Activated naive CD4-positive, alpha-beta T cell treated with anti-CD3 and anti-CD28 coated beads, Interleukin-2, amount 10 ng/mL, durations not matched to agents 7 days and 5 days (primary cell): ENCODE measurements around the gene PCLO.
"Not testable (repeated sequence)": the region's sequence is repeated elsewhere in the genome, so short reads cannot be mapped to it uniquely, and the experiment has no call there.

Source experiments
- CTCF ChIA-PET: fragments of 350-600 bp; sonication (Branson Sonifier 250); formaldehyde crosslinking; loops from one replicate; lab custom pipeline; 2021; ENCODE audit warnings: antibody characterized with exemption; lab: Charles Lee
- DNase-seq: peaks from one replicate; pipeline ENCODE4 v3.0.0-alpha.2; 2020
- H3K27ac Mint-ChIP-seq: one replicate; pipeline ENCODE4 v1.8.0; 2021; ENCODE audit warnings: mild to moderate bottlenecking, moderate library complexity, mixed read lengths
- H3K27me3 Mint-ChIP-seq: one replicate; pipeline ENCODE4 v1.8.0; 2021; ENCODE audit warnings: mild to moderate bottlenecking, mixed read lengths
- H3K36me3 Mint-ChIP-seq: one replicate; pipeline ENCODE4 v1.8.0; 2021; ENCODE audit warnings: mixed read lengths
- H3K4me1 Mint-ChIP-seq: one replicate; pipeline ENCODE4 v1.8.0; 2021; ENCODE audit warnings: mixed read lengths
- H3K4me3 Mint-ChIP-seq: one replicate; pipeline ENCODE4 v1.8.0; 2021; ENCODE audit warnings: mild to moderate bottlenecking, moderate library complexity, mixed read lengths
- H3K9me3 Mint-ChIP-seq: one replicate; pipeline ENCODE4 v1.8.0; 2021; ENCODE audit warnings: mixed read lengths

Gene PCLO

DNA sequence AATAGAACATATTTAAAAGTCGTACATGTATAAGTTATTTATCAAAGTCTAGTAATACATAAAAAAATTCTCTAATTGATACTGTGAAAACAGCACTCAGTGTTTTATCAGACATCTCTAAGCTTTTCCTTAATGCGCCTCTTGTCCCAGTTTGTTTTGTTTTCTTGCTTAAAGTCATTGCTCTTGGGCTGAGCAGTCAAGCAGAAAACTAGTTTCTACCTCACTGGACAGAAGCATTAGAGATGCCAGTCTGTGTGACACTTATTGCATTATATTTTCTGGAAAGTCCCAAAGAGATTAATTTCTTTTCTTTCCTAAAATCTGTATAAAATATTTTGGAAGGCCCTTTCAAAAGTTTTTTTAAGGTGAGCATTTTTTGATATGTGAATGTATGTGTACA, 236.2 kb downstream of the PCLO start:
- Mint-ChIP-seq H3K27me3 (no peaks in the 10 kb centered on the region), H3K4me1 (no peaks in the 10 kb centered on the region), H3K36me3 (no peaks in the 10 kb centered on the region), H3K4me3 (no peak overlapping the region), H3K9me3 (no peaks in the 10 kb centered on the region), H3K27ac (no peak overlapping the region)
- DNase-seq, result no peak
- CTCF ChIA-PET, result no interaction called here

DNA sequence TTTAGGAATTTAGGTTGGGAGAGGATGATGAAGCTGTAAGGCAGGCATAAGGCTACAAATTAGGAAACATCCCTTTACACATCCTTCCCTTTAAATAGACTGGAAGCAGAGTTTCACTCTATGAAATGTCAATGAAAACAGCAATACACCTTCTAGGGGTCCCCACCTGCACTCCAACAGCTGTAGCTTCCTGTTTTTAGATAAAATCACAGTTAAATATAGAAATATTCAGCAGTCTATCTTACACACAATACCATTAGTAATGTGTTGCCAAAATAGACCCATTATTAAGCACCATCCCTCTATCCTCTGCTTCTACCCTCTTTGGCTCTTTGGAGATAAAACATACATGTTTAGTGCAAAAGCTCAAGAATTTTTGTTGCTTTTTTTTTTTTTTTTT, 237.4 kb downstream of the PCLO start:
- Mint-ChIP-seq H3K4me3 (no peak overlapping the region), H3K27me3 (no peaks in the 10 kb centered on the region), H3K9me3 (no peaks in the 10 kb centered on the region), H3K27ac (no peak overlapping the region), H3K36me3 (no peaks in the 10 kb centered on the region), H3K4me1 (no peaks in the 10 kb centered on the region)
- CTCF ChIA-PET, result no interaction called here
- DNase-seq, result no peak

DNA sequence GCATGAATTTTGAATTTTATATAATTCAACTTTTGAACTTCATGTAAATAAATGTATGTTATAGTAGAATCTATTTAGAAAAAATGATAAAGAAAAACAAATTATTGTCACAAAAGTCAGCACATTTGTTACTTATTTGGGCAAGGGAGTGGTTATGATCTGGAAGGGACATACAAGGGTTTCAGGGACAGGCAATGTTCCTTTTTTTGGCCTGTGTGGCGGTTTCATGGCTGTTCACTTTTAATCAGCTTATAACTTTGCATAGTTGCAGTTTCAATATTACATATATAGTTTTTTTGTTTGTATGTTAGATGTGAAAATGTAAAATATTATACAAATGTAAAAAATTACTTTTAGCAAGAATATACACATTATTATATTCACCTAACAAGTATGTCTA, 256.2 kb downstream of the PCLO start:
- Mint-ChIP-seq H3K9me3 (no peaks in the 10 kb centered on the region), H3K27ac (no peak overlapping the region)

DNA sequence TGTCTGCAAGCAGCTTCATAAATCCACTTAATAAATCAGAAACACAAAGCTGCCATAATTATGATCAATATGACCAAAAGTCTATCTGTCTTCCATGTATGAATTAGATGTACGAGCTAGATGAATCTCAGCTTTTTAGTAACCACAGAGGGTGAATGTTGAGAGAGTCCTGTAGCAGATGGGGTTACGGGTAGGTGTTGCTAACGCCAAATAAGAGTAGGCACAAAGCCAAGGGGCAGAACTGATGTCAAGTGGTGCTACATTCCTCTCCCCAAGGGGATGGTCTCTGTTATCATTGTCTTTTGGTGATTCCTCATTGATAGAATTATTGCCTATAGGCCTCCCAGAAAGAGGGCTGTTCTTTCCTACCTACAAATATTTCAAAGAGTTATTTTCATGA, 257.8 kb downstream of the PCLO start:
- Mint-ChIP-seq H3K4me3 (no peak overlapping the region), H3K27me3 (no peaks in the 10 kb centered on the region), H3K4me1 (no peaks in the 10 kb centered on the region), H3K36me3 (no peaks in the 10 kb centered on the region), H3K27ac (no peak overlapping the region), H3K9me3 (no peaks in the 10 kb centered on the region)
- CTCF ChIA-PET, result no interaction called here
- no peak for DNase-seq

More for the DNA sequence above, 256.2 kb downstream of the PCLO start:
- no peaks in the 10 kb centered on the region for H3K4me1 Mint-ChIP-seq
- no peaks in the 10 kb centered on the region for H3K27me3 Mint-ChIP-seq
- CTCF ChIA-PET, result no interaction called here
- no peaks in the 10 kb centered on the region for H3K36me3 Mint-ChIP-seq
- no peak for DNase-seq
- no peak overlapping the region for H3K4me3 Mint-ChIP-seq

DNA sequence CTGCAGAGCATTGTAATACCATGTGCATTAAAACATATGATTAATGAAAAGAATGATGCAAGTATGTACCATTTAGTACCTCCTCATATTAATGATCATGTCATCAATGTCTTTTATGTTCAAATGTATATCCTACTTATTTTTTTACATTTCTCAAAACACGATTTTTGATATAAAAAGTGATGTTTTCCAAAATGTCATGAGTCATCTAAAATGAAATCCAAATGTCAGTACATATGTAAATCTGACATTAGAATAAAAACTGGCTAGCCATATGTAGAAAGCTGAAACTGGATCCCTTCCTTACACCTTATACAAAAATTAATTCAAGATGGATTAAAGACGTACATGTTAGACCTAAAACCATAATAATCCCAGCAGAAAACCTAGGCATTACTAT, 261.6 kb downstream of the PCLO start:
- H3K4me3 Mint-ChIP-seq, H3K27ac Mint-ChIP-seq, H3K4me1 Mint-ChIP-seq, H3K9me3 Mint-ChIP-seq, DNase-seq, H3K27me3 Mint-ChIP-seq, H3K36me3 Mint-ChIP-seq, CTCF ChIA-PET: not testable (repeated sequence)

DNA sequence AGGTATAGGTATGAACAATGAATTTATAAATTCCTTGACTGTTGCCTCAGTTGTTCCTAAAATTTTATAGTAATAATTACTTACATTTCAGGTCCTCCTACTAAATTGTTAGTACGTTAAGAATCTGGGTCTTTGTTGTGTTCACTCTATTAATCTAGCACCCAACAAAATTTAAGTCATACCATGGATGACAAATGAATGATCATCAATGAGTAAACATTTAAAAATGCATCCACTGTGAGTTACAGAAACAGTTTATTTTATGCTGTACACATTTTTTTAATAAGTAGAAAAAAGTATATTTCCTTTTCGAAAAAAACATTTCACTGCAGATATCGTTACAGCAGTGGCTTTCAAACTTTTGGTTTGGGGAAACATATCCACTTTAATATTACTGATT, 265.2 kb downstream of the PCLO start:
- Mint-ChIP-seq H3K4me3 (no peak overlapping the region), H3K27me3 (no peaks in the 10 kb centered on the region), H3K9me3 (no peaks in the 10 kb centered on the region), H3K36me3 (no peaks in the 10 kb centered on the region), H3K4me1 (no peaks in the 10 kb centered on the region), H3K27ac (no peak overlapping the region)
- DNase-seq, result no peak
- CTCF ChIA-PET, result no interaction called here

DNA sequence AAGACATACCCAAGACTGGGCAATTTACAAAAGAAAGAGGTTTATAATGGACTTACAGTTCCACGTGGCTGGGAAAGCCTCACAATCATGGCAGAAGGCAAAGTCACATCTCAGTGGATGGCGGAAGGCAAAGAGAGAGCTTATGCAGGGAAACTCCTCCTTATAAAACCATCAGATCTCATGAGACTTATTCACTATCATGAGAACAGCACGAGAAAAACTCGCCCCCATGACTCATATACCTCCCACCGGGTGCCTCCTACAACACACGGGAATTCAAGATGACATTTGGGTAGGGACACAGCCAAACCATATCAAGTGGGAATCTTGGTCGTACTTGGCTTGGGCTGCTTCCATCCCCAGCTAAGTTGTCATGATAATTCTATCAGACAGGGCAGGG, 268.3 kb downstream of the PCLO start:
- H3K27me3 Mint-ChIP-seq, H3K4me3 Mint-ChIP-seq, H3K9me3 Mint-ChIP-seq, H3K36me3 Mint-ChIP-seq, H3K4me1 Mint-ChIP-seq, CTCF ChIA-PET, DNase-seq, H3K27ac Mint-ChIP-seq: not testable (repeated sequence)

DNA sequence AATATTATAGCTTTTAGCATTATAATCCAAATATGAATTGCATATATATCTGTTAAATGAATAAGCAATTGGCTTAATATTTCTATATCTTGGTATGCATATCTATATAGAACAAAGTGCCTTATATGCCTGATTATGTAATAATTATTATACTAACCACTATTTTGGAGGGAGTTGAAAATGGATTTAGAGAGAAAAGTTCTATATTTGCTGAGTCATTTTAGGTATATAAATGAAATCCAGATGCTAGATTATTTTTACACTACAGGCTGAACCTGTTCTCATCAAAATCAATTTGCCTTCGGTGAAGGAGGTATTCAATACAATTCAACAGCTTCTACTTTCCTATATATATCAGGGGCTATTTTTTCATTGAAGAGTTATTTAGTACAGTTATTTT, 276.4 kb downstream of the PCLO start:
- H3K36me3 Mint-ChIP-seq, result no peaks in the 10 kb centered on the region
- H3K27me3 Mint-ChIP-seq, result no peaks in the 10 kb centered on the region
- no peak overlapping the region for H3K4me3 Mint-ChIP-seq
- no peaks in the 10 kb centered on the region for H3K9me3 Mint-ChIP-seq
- no peak overlapping the region for H3K27ac Mint-ChIP-seq
- CTCF ChIA-PET, result no interaction called here
- no peaks in the 10 kb centered on the region for H3K4me1 Mint-ChIP-seq
- DNase-seq, result no peak

DNA sequence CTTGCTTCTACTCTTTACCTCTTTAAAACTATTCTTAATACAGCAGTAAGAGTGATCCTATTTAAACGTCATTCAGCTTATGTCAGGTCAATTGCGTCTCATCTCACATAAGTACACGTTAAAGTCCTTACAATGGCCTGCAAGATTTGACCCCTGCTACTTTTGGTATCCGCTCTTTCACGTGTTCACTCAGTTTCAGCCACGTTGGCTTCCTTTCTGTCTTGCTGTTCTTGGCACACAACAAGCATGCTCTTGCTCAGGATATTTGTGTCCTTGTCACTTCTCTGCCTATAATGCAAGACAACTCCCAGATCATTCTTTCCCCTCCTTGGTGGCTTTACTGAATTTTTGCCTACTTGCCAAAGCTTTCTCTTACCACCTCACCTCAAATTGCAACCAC, 296.8 kb downstream of the PCLO start:
- CTCF ChIA-PET, result no interaction called here

DNA sequence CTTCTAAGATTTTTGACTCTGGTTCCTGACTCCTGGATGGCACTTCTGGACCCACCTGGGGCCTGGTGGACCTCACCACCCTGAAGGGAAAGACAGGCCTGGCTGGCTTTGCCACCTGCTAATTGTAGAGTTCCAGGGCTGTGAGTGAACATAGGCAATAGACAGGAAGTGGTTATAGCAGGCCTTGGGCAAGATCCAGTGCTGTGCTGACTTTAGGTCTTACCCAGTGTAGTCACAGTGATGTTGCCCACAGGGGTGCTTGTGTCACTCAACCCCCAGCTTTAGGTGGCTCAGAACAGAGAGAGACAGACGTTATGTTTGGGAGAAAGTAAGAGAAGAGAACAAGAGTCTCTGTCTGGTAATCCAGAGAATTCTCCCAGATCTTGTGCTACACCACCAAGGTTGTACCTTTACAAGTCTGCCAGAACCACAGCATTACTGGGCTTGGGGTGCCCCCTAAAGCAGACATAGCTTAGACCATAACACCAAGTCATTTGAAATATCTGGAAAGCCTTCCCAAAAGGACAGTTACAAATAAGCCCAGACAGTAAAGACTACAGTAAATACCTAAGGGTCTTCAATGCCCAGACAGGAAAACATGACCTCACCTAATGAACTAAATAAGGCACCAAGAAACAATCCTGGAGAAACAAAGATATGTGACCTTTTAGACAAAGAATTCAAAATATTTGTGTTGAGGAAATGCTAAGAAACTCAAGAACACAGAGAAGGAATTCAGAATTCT, 303.4 kb downstream of the PCLO start:
- no peaks in the 10 kb centered on the region for H3K4me1 Mint-ChIP-seq
- no peaks in the 10 kb centered on the region for H3K9me3 Mint-ChIP-seq
- H3K4me3 Mint-ChIP-seq, result no peak overlapping the region
- H3K27ac Mint-ChIP-seq, result no peak overlapping the region
- CTCF ChIA-PET, result no interaction called here
- DNase-seq, result no peak
- no peaks in the 10 kb centered on the region for H3K36me3 Mint-ChIP-seq
- no peaks in the 10 kb centered on the region for H3K27me3 Mint-ChIP-seq

More for the DNA sequence above, 296.8 kb downstream of the PCLO start:
- no peak overlapping the region for H3K27ac Mint-ChIP-seq
- no peaks in the 10 kb centered on the region for H3K9me3 Mint-ChIP-seq
- H3K4me3 Mint-ChIP-seq, result no peak overlapping the region
- H3K36me3 Mint-ChIP-seq, result no peaks in the 10 kb centered on the region
- H3K27me3 Mint-ChIP-seq, result no peaks in the 10 kb centered on the region
- H3K4me1 Mint-ChIP-seq, result no peaks in the 10 kb centered on the region
- DNase-seq, result no peak

DNA sequence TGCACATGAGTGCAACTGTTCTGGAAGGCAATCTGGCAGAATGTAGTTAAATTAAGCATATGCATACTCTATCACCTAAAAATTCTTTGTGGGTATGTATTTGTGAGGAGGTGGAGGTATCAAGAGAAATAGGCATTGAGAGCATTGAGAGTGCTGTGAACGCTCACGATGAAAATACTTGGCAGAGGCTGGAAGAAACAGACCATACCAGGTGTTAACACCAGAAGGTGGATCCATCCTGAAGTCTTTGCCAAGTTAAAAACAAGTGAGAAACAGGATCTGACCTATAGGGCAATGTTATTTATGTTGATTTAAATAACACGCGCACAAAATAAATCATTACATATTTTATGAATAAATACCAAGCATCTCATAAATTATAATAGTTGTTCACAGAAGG, 311.6 kb downstream of the PCLO start:
- Mint-ChIP-seq H3K27ac (no peak overlapping the region), H3K27me3 (no peaks in the 10 kb centered on the region), H3K36me3 (no peaks in the 10 kb centered on the region), H3K4me1 (no peaks in the 10 kb centered on the region), H3K4me3 (no peak overlapping the region), H3K9me3 (no peaks in the 10 kb centered on the region)
- CTCF ChIA-PET, result no interaction called here
- no peak for DNase-seq

DNA sequence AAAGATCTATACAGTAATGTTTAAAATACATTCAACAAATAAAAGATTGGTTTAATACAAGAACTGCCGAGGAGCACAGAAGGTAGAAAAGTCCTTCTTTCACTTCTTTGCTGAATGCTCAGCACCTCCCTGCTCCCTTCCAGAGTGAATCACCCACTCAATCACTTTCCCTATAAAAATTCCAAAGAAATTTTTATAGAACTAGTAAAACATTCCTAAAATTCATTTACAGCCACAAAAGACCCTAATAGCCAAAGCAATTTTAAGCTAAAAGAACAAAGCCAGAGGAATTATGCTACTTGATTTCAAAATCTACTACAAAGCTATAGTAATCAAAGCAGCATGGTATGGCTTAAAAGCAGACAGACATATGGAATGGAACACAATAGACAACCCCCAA, 320.9 kb downstream of the PCLO start:
- CTCF ChIA-PET, result no interaction called here
- Mint-ChIP-seq H3K4me1 (no peaks in the 10 kb centered on the region), H3K4me3 (no peak overlapping the region), H3K27me3 (no peaks in the 10 kb centered on the region), H3K9me3 (peaks cover 2% of the 10 kb centered on the region), H3K36me3 (no peaks in the 10 kb centered on the region), H3K27ac (no peak overlapping the region)
- DNase-seq, result no peak

DNA sequence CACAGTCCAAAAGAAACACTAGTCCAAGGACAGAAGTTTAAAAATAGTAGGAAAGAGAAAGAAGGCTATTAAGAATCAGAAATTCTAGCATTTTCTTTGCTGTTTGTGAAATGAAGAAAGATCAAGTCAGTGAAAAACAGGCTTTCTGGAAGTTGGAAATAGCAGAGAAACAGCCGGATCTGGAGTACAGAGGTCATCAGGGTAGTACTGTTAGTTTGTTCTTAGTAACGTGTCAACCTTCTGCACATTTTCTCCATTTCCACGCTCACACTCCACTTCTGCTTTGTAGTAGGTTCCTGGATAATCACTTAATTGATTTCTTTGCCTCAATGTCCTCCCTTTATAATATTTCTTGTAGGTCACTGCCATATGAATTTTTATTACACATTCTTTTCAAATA, 322.6 kb downstream of the PCLO start:
- H3K4me3 Mint-ChIP-seq, result no peak overlapping the region
- H3K36me3 Mint-ChIP-seq, result no peaks in the 10 kb centered on the region
- CTCF ChIA-PET, result no interaction called here
- no peaks in the 10 kb centered on the region for H3K4me1 Mint-ChIP-seq
- peaks cover 2% of the 10 kb centered on the region for H3K9me3 Mint-ChIP-seq
- no peaks in the 10 kb centered on the region for H3K27me3 Mint-ChIP-seq
- DNase-seq, result no peak
- no peak overlapping the region for H3K27ac Mint-ChIP-seq

DNA sequence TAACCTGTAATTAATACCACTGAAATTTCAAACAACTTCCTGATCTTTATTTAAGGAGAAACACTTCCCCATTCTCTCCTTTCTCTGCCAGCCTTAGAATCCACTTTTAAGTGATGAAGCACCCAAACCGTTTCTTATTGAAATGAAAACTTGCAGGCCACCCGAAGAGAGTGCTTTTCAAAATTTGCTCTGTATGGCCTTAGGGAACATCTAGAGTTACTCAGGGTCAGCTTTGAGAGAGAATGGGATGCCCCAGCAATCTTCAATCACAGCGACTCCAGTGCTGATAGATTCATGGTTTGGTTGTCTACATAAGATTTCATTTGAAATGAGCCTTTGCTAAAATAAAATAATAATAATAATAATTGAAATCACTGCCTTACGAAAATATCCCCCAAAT, 323.1 kb downstream of the PCLO start:
- DNase-seq, result no peak
- Mint-ChIP-seq H3K36me3 (no peaks in the 10 kb centered on the region), H3K9me3 (peaks cover 2% of the 10 kb centered on the region), H3K27me3 (no peaks in the 10 kb centered on the region), H3K27ac (no peak overlapping the region), H3K4me3 (no peak overlapping the region), H3K4me1 (no peaks in the 10 kb centered on the region)
- CTCF ChIA-PET, result no interaction called here

DNA sequence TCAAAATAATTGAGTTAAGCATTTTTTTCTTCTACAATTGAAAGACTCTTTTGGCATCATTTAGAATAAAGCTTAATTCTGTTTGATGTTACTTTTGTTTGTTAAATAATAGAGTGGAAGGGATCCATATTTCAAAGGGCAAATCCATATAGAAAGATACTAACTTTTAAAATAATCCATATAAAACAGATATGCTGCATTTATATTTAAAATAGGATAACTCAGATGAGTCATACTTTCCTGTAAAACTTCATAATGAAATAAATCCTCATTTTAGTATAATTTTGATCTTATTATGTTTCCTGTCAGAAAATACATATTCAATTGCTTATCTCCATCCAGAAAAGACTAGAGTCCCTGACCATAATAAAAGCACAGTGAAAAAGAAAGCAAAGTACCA, 323.6 kb downstream of the PCLO start:
- Mint-ChIP-seq H3K4me3 (no peak overlapping the region), H3K4me1 (no peaks in the 10 kb centered on the region), H3K36me3 (no peaks in the 10 kb centered on the region), H3K9me3 (peaks cover 2% of the 10 kb centered on the region), H3K27me3 (no peaks in the 10 kb centered on the region), H3K27ac (no peak overlapping the region)
- CTCF ChIA-PET, result no interaction called here
- DNase-seq, result no peak

DNA sequence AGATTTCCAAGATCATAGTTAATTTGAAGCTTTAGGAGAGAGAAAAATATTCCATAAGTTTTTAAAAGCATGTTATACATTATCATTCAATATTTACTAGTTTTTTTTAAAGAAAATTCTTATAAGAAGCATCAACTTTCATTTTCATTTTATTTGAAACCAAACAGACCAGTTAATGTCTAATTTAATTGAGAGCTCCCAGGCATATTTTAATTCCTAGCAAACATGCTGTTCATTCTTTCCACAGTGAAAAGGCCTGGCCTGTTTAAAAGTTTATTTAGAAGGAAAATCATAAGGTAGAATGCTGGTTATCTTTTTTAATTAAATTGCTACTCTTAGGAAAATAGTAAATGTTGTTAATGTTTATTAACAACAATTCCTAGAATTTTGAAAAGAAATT, 324.4 kb downstream of the PCLO start:
- H3K9me3 Mint-ChIP-seq, result peaks cover 2% of the 10 kb centered on the region
- H3K4me1 Mint-ChIP-seq, result no peaks in the 10 kb centered on the region
- no peaks in the 10 kb centered on the region for H3K27me3 Mint-ChIP-seq
- H3K36me3 Mint-ChIP-seq, result no peaks in the 10 kb centered on the region
- CTCF ChIA-PET, result no interaction called here
- no peak for DNase-seq
- no peak overlapping the region for H3K4me3 Mint-ChIP-seq
- H3K27ac Mint-ChIP-seq, result no peak overlapping the region
